Skeletal muscle satellite cell (primary cell): ENCODE measurements around the gene CLEC4C.

Experiments
- H3K27me3 ChIP-seq: 2 replicates; pipeline ENCODE4 v1.7.0; 2013; ENCODE audit warnings: low read length; ENCODE audit not compliant: control insufficient read depth, insufficient read depth
- H3K36me3 ChIP-seq: 2 replicates; pipeline ENCODE4 v1.7.0; 2013; ENCODE audit warnings: mild to moderate bottlenecking, control low read depth, low read length; ENCODE audit not compliant: insufficient read depth
- H3K4me1 ChIP-seq: 2 replicates; pipeline ENCODE4 v1.7.0; 2013; ENCODE audit warnings: low read length; ENCODE audit not compliant: control insufficient read depth, insufficient read depth
- H3K4me2 ChIP-seq: 2 replicates; pipeline ENCODE4 v1.7.0; 2013; ENCODE audit warnings: mild to moderate bottlenecking, low read length
- H3K4me3 ChIP-seq: 2 replicates; pipeline ENCODE4 v1.7.0; 2013; ENCODE audit warnings: low read length
- H3K9ac ChIP-seq: 2 replicates; pipeline ENCODE4 v1.7.0; 2013; ENCODE audit warnings: mild to moderate bottlenecking, low read depth, low read length, moderate library complexity
- H3K9me3 ChIP-seq: replicated peaks from 2 replicates; pipeline ENCODE4 v1.7.0; 2013; ENCODE audit warnings: mild to moderate bottlenecking, control low read depth, low read length

The CLEC4C gene

DNA sequence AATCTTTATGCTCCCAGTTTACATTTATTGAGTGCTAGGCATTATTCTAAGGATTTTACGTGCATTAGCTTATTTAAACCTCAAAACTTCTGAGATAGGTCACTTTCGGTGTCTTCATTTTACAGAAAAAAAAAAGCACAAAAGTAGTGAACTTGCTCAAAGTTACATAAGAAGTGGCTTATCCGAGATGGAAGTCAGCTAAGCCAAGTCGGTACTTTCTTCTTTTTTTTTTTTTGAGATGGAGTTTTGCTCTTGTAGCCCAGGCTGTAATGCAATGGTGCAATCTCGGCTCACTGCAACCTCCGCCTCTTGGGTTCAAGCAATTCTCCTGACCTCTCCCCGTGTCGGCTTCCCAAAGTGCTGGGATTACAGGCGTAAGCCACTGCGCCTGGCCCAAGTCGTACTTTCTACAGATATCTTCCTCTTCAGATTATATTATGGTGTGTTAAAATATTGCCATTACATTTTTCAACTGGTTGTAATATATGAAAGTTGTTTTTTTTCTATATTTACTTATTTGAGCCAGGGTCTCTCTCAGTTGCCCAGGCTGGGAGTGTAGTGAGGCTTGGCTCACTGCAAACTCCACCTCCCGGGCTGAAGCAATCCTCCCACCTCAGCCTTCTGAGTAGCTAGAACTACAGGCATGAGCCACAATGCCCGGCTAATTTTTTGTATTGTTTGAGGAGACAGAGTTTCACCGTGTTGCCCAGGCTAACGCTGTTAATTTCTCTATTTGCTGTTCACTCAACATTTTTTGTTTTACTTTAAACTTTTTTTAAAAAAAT lies 27.0 kb downstream of the CLEC4C start:
- H3K4me2 ChIP-seq: no peak overlapping the region
- no peak overlapping the region for H3K4me3 ChIP-seq
- no peaks in the 10 kb centered on the region for H3K27me3 ChIP-seq
- H3K4me1 ChIP-seq: no peaks in the 10 kb centered on the region
- no peaks in the 10 kb centered on the region for H3K9me3 ChIP-seq
- no peak overlapping the region for H3K9ac ChIP-seq
- H3K36me3 ChIP-seq: no peaks in the 10 kb centered on the region

DNA sequence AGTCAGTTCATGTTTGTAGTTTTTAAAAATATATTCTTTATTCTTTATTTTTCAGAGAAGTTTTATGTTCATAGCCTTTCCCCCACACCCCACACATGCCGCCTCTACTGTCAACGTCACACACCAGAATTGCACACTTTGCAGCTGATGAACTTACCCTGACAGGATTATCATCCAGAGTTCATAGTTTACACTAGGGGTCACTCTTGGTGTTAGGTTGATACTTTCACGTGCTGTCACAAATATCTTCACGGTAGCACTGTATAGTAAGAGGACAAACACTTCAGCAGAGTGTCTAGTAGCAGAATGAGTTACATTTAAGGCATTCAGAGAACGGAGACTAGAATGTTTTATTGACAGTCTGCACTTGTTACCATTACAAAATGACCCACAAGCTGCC lies 30.8 kb downstream of the CLEC4C start:
- Histone ChIP-seq H3K4me3 (no peak overlapping the region), H3K4me1 (no peaks in the 10 kb centered on the region), H3K27me3 (no peaks in the 10 kb centered on the region), H3K9me3 (peaks cover 5% of the 10 kb centered on the region), H3K36me3 (no peaks in the 10 kb centered on the region), H3K9ac (no peak overlapping the region), H3K4me2 (no peak overlapping the region)

DNA sequence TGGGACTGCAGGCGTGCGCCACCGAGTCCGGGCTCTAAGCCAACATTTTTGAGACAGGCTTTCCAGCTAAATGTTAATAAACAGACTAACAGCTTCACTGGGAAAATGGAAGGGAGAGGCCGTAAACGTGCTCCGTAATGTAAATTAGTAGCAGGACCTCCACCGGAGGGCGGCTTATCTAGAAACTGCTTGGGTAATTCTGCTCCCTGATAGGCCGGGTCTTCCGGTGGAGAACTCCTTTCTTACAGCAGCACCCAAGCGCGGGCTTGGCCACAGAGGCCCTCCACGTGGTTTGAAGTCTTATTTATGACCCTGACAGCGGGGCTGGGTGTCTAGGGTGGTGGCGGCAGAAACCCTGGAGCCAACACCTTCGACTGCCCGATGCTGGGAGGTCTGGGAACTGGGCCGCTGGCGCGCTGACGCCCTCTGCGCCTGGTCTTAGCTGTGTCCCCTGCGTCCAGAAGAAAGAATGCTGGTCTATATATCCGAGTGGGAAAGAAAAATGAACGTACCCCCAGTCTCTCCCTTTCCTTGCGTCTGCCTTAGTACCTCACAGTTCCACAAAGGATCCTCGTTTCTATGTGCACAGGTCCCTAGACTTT lies 34.2 kb downstream of the CLEC4C start:
- H3K36me3 ChIP-seq: no peaks in the 10 kb centered on the region
- no peak overlapping the region for H3K4me3 ChIP-seq

DNA sequence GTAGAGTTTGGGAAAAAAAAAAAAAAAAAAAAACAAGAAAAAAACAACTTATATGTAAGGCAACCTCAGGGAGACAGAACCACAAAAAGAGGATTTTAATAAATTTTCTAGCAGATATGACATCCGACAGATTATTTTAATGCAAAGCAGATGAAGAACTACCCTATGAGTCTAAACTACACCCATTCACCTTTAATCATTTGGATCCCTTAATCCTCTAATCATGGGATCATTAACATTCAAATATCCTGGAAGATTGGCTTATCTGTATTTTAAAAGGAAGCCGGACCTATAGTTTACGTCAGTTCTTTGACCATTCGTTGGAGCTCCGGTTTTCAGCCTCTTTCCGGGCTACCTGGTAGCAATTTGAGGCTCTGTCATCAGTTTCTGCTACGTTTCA lies 36.0 kb downstream of the CLEC4C start, which contains the start of gene DPPA3:
Gene DPPA3 (plus strand): TSS at position 301 of the 400 bp plus-strand sequence. CDS start 138 bp downstream, outside the sequence.
- Histone ChIP-seq H3K4me1 (no peaks in the 10 kb centered on the region), H3K36me3 (no peaks in the 10 kb centered on the region), H3K27me3 (no peaks in the 10 kb centered on the region), H3K9me3 (peaks cover 5% of the 10 kb centered on the region), H3K4me2 (no peak within 1 kb of the TSS), H3K4me3 (no peak within 1 kb of the TSS), H3K9ac (no peak within 1 kb of the TSS)

More for the DNA sequence above, 34.2 kb downstream of the CLEC4C start:
- Histone ChIP-seq H3K4me1 (no peaks in the 10 kb centered on the region), H3K4me2 (no peak overlapping the region), H3K9ac (no peak overlapping the region), H3K9me3 (peaks cover 5% of the 10 kb centered on the region), H3K27me3 (no peaks in the 10 kb centered on the region)

DNA sequence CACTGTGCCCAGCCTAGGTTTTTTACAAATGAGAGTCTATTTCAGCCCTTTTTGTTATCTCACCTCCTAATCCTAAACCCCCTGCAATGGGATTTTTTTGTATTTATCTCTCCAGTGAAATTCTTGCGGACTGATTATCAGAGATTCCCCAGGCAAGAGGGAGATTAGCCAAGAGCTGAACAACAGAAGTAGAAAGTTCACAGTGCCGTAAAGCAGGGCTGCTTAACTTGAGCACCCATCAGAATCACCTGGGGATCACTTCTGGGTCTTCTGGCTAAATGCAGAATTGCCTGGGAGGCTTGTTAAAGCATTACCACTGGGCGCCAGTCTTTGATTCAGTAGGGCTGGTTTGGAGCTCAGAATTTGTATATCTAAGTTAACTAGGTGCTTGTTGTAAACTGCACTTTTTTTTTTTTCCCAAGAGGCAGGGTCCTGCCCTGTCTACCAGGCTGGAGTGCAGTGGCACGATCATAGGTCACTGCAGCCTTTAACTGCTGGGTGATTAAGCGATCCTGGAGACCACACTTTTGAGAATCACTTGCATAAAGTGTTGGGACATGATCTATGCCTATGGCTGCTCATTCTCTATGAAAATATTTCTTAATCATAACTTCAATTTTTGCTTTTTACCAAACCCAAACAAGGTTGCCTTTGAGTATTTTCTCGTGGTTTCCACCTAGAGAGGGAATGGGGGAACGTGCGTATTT lies 37.1 kb downstream of the CLEC4C start:
- Histone ChIP-seq H3K4me2 (no peak overlapping the region), H3K9ac (no peak overlapping the region), H3K27me3 (no peaks in the 10 kb centered on the region), H3K4me1 (no peaks in the 10 kb centered on the region), H3K9me3 (peaks cover 5% of the 10 kb centered on the region), H3K36me3 (no peaks in the 10 kb centered on the region), H3K4me3 (no peak overlapping the region)

DNA sequence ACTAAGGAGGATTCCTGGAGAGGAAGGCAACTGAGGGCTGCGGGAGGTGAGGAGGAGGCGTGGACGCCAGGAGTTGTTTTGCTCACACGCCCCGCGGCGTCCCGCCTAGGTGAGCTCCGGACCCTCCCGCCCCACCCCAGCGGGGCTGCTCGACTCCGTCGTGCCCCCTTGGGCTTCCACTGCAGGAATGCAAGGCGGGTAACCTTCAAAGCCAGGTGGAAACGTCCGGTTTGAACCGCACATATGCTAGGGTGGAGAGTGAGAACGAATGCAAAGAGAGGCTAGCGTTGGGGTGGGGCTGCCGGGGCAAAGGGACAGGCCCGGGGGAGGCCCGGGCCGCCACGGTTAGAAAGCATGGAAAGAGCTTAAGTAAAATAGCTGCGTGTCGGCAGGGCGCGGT lies 41.3 kb downstream of the CLEC4C start:
- Histone ChIP-seq H3K27me3 (no peaks in the 10 kb centered on the region), H3K4me1 (no peaks in the 10 kb centered on the region), H3K9ac (no peak overlapping the region), H3K4me3 (no peak overlapping the region), H3K9me3 (no peaks in the 10 kb centered on the region), H3K4me2 (no peak overlapping the region), H3K36me3 (no peaks in the 10 kb centered on the region)

DNA sequence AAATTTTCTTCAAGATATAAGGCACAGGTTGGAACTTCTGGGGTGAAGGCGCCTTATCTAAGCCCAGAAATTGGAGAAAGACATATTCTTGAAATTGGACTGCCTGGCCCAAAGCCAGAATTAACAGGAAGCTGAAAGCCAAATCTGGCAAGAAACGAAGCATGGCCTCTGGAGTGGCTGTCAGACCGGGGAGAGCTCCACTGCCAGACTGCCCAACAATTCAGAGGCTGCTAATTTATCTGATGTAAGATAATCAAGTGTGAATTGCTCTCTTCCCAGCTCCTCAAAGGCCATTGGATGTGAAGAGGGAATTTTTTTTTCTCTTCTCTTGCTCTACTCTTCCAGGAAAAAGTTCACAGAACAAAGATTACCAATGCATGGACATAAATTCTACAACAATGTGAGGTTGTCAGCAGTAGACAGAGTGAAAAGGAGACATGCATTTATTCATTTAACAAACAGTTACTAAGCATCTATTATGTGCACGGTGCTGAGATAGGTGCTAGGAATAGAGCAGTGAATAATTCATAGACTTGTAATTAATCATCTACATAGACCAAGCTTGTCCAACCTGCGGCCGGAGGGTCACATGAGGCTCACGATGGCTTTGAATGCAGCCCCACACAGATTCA lies 51.5 kb downstream of the CLEC4C start, which contains the start of gene GDF3:
Gene GDF3 (minus strand): TSS at position 210 of the 632 bp plus-strand sequence. CDS start 47 bp downstream, at position 163.
- H3K27me3 ChIP-seq: no peaks in the 10 kb centered on the region
- no peaks in the 10 kb centered on the region for H3K36me3 ChIP-seq
- no peak within 1 kb of the TSS for H3K4me2 ChIP-seq
- H3K4me3 ChIP-seq: no peak within 1 kb of the TSS
- H3K4me1 ChIP-seq: no peaks in the 10 kb centered on the region
- no peak within 1 kb of the TSS for H3K9ac ChIP-seq
- H3K9me3 ChIP-seq: no peaks in the 10 kb centered on the region

DNA sequence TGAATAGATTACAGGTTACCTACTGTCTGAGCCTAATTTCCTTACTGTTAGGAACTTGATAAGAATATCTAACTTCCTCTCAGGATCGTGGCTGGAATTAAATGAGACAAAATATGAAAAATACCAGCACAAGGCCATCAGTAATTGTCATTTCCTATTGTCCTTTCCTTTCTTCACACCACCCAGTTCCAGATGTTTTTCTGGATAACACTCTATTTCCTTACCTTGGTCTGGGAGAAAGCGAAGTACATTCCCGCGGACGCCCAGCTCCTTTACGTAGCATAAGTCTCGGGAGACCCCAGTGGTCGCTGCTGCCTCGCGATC lies 52.0 kb downstream of the CLEC4C start:
- Histone ChIP-seq H3K36me3 (no peaks in the 10 kb centered on the region), H3K9ac (no peak overlapping the region), H3K27me3 (no peaks in the 10 kb centered on the region), H3K4me2 (no peak overlapping the region), H3K4me1 (no peaks in the 10 kb centered on the region), H3K4me3 (no peak overlapping the region), H3K9me3 (no peaks in the 10 kb centered on the region)

DNA sequence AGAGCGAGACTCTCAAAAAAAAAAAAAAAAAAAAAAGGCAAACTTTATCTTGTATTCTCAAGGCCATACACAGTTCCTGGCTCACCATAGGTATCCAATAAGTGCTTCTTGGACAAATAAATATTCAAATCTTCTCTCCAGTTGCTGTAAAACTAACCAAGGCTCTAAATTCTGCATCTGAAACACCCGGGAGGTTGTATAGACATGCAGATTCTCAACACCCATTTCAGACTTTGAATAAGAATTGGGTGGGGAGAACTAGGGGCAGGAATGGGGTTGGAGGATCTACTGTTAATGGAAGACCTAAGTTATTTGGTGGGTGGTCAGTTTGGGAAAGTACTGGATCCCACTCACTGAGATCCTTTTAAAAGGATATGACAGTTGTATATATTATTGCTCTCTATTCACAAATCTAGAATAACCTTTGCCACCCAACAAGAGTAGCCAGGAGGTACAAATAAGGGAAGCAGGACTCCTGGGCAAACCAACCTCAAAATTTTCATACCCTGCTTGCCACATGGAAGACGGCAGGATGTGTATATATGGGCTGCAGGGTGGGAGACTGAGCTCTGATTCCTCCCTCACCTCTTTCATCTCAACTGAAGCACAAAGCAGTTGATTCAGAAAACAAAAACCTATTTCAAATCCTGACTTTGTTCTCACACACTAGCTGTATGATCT lies 52.5 kb downstream of the CLEC4C start:
- Histone ChIP-seq H3K9ac (no peak overlapping the region), H3K4me3 (no peak overlapping the region), H3K4me1 (no peaks in the 10 kb centered on the region), H3K9me3 (no peaks in the 10 kb centered on the region), H3K4me2 (no peak overlapping the region), H3K27me3 (no peaks in the 10 kb centered on the region), H3K36me3 (no peaks in the 10 kb centered on the region)

DNA sequence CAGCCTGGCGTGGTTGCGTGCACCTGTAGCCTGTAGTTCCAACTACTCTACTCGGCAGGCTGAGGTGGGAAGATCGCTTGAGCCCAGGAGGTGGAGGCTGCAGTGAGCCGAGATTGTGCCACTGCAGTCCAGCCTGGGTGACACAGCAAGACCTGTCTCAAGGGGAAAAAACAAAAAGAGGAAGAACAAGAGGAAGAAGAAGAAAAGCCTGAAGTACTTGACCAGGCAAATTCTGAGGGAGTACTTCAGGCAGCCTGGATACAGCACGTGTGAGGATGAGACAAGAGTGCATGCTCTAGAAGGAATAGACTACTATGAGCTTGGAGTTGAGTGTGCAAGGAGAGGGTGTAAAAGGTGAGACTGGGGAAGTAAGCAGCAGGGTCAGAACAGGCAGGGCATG lies 53.4 kb downstream of the CLEC4C start:
- no peaks in the 10 kb centered on the region for H3K27me3 ChIP-seq
- no peaks in the 10 kb centered on the region for H3K9me3 ChIP-seq
- H3K4me2 ChIP-seq: no peak overlapping the region
- no peak overlapping the region for H3K4me3 ChIP-seq
- no peaks in the 10 kb centered on the region for H3K36me3 ChIP-seq
- no peak overlapping the region for H3K9ac ChIP-seq
- H3K4me1 ChIP-seq: no peaks in the 10 kb centered on the region

DNA sequence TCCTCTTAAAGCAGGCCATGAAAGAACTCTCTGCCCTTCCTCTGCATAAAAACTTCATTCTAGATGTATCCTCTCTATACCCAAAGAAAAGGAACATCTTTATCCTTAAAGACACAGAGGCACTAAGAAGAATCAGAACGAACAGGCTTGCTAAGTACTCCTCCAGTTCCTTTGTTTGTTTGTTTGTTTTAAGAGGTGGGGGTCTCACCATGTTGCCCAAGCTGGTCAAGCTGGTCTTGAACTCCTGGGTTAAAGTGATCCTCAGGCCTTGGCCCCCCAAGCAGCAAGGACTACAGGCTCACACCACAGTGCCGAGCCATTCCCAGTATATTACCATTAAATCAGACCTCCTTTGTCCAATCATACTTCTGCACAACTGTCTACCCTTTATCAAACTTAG lies 65.6 kb downstream of the CLEC4C start:
- H3K4me1 ChIP-seq: no peaks in the 10 kb centered on the region

More for the DNA sequence above, 65.6 kb downstream of the CLEC4C start:
- no peak overlapping the region for H3K4me3 ChIP-seq
- no peak overlapping the region for H3K4me2 ChIP-seq
- no peaks in the 10 kb centered on the region for H3K9me3 ChIP-seq
- no peaks in the 10 kb centered on the region for H3K27me3 ChIP-seq
- no peak overlapping the region for H3K9ac ChIP-seq
- H3K36me3 ChIP-seq: no peaks in the 10 kb centered on the region
